ENCODE measurements around the gene CPN2.

CPN2 gene

GRCh38 chr3:194381460-194381875 is 30.3 kb upstream of the CPN2 start:
- no CpG with 5 or more reads among the region's 17 CpGs for WGBS (ENCODE audit: insufficient coverage, insufficient read length)
- no peak overlapping the region for H3K27ac ChIP-seq (ENCODE audit: low read length)
- DNase-seq (ENCODE audit: low read depth, low spot score): no peak
- no peaks in the 10 kb centered on the region for H3K27me3 ChIP-seq (ENCODE audit: control insufficient read depth, insufficient read depth, low read length)
- no peaks in the 10 kb centered on the region for H3K36me3 ChIP-seq (ENCODE audit: control insufficient read depth, insufficient read depth, low read length)
- H3K9me3 ChIP-seq (ENCODE audit: control insufficient read depth, insufficient read depth, low read length): no peaks in the 10 kb centered on the region
- no peak overlapping the region for H3K4me3 ChIP-seq (ENCODE audit: low read length)
- peaks cover 7% of the 10 kb centered on the region for H3K4me1 ChIP-seq (ENCODE audit: control insufficient read depth, insufficient read depth, low read length)

- Histone ChIP-seq H3K27ac (ENCODE audit: low read length) (no peak overlapping the region), H3K4me3 (ENCODE audit: low read length) (no peak overlapping the region), H3K27me3 (ENCODE audit: control insufficient read depth, insufficient read depth, low read length) (no peaks in the 10 kb centered on the region), H3K9me3 (ENCODE audit: control insufficient read depth, insufficient read depth, low read length) (no peaks in the 10 kb centered on the region), H3K36me3 (ENCODE audit: control insufficient read depth, insufficient read depth, low read length) (no peaks in the 10 kb centered on the region), H3K4me1 (ENCODE audit: control insufficient read depth, insufficient read depth, low read length) (peaks cover 7% of the 10 kb centered on the region)
- DNase-seq (ENCODE audit: low read depth, low spot score): no peak
- no CpG with 5 or more reads among the region's 7 CpGs for WGBS (ENCODE audit: insufficient coverage, insufficient read length)
Measured at GRCh38 chr3:194380326-194380725, 29.2 kb upstream of the CPN2 start.

- no peak overlapping the region for H3K4me3 ChIP-seq (ENCODE audit: low read length)
- no peak overlapping the region for H3K27ac ChIP-seq (ENCODE audit: low read length)
- H3K36me3 ChIP-seq (ENCODE audit: control insufficient read depth, insufficient read depth, low read length): no peaks in the 10 kb centered on the region
- no CpG with 5 or more reads among the region's 9 CpGs for WGBS (ENCODE audit: insufficient coverage, insufficient read length)
- no peak for DNase-seq (ENCODE audit: low read depth, low spot score)
- no peaks in the 10 kb centered on the region for H3K9me3 ChIP-seq (ENCODE audit: control insufficient read depth, insufficient read depth, low read length)
- peaks cover 7% of the 10 kb centered on the region for H3K4me1 ChIP-seq (ENCODE audit: control insufficient read depth, insufficient read depth, low read length)
- no peaks in the 10 kb centered on the region for H3K27me3 ChIP-seq (ENCODE audit: control insufficient read depth, insufficient read depth, low read length)
Measured at GRCh38 chr3:194379651-194380050, 28.5 kb upstream of the CPN2 start.

GRCh38 chr3:194379231-194379630 is 28.1 kb upstream of the CPN2 start:
- no peak for DNase-seq (ENCODE audit: low read depth, low spot score)
- H3K4me1 ChIP-seq (ENCODE audit: control insufficient read depth, insufficient read depth, low read length): peaks cover 7% of the 10 kb centered on the region
- no peak overlapping the region for H3K27ac ChIP-seq (ENCODE audit: low read length)

GRCh38 chr3:194377708-194378107 is 26.6 kb upstream of the CPN2 start:
- WGBS (ENCODE audit: insufficient coverage, insufficient read length): no CpG with 5 or more reads among the region's 1 CpG
- no peaks in the 10 kb centered on the region for H3K9me3 ChIP-seq (ENCODE audit: control insufficient read depth, insufficient read depth, low read length)
- no peak overlapping the region for H3K4me3 ChIP-seq (ENCODE audit: low read length)
- peaks cover 3% of the 10 kb centered on the region; the same call in 1 of the 2 replicates for H3K4me1 ChIP-seq (ENCODE audit: control insufficient read depth, insufficient read depth, low read length)
- DNase-seq (ENCODE audit: low read depth, low spot score): no peak
- no peaks in the 10 kb centered on the region for H3K36me3 ChIP-seq (ENCODE audit: control insufficient read depth, insufficient read depth, low read length)
- H3K27me3 ChIP-seq (ENCODE audit: control insufficient read depth, insufficient read depth, low read length): no peaks in the 10 kb centered on the region
- H3K27ac ChIP-seq (ENCODE audit: low read length): no peak overlapping the region

More at GRCh38 chr3:194379231-194379630, 28.1 kb upstream of the CPN2 start:
- WGBS (ENCODE audit: insufficient coverage, insufficient read length): no CpG with 5 or more reads among the region's 6 CpGs
- Histone ChIP-seq H3K27me3 (ENCODE audit: control insufficient read depth, insufficient read depth, low read length) (no peaks in the 10 kb centered on the region), H3K4me3 (ENCODE audit: low read length) (no peak overlapping the region), H3K36me3 (ENCODE audit: control insufficient read depth, insufficient read depth, low read length) (no peaks in the 10 kb centered on the region), H3K9me3 (ENCODE audit: control insufficient read depth, insufficient read depth, low read length) (no peaks in the 10 kb centered on the region)

GRCh38 chr3:194376241-194376560 is 25.1 kb upstream of the CPN2 start:
- WGBS (ENCODE audit: insufficient coverage, insufficient read length): no CpG with 5 or more reads among the region's 10 CpGs
- H3K27me3 ChIP-seq (ENCODE audit: control insufficient read depth, insufficient read depth, low read length): no peaks in the 10 kb centered on the region
- peaks cover 2% of the 10 kb centered on the region; the same call in 1 of the 2 replicates for H3K4me1 ChIP-seq (ENCODE audit: control insufficient read depth, insufficient read depth, low read length)
- no peak overlapping the region for H3K4me3 ChIP-seq (ENCODE audit: low read length)
- H3K9me3 ChIP-seq (ENCODE audit: control insufficient read depth, insufficient read depth, low read length): no peaks in the 10 kb centered on the region
- DNase-seq (ENCODE audit: low read depth, low spot score): no peak
- no peaks in the 10 kb centered on the region for H3K36me3 ChIP-seq (ENCODE audit: control insufficient read depth, insufficient read depth, low read length)
- no peak overlapping the region for H3K27ac ChIP-seq (ENCODE audit: low read length)

GRCh38 chr3:194375473-194376240 is 24.5 kb upstream of the CPN2 start:
- no CpG with 5 or more reads among the region's 15 CpGs for WGBS (ENCODE audit: insufficient coverage, insufficient read length)
- Histone ChIP-seq H3K4me3 (ENCODE audit: low read length) (no peak overlapping the region), H3K36me3 (ENCODE audit: control insufficient read depth, insufficient read depth, low read length) (no peaks in the 10 kb centered on the region), H3K27me3 (ENCODE audit: control insufficient read depth, insufficient read depth, low read length) (no peaks in the 10 kb centered on the region), H3K9me3 (ENCODE audit: control insufficient read depth, insufficient read depth, low read length) (no peaks in the 10 kb centered on the region), H3K27ac (ENCODE audit: low read length) (no peak overlapping the region), H3K4me1 (ENCODE audit: control insufficient read depth, insufficient read depth, low read length) (peaks cover 2% of the 10 kb centered on the region; the same call in 1 of the 2 replicates)
- DNase-seq (ENCODE audit: low read depth, low spot score): no peak

- Histone ChIP-seq H3K27me3 (ENCODE audit: control insufficient read depth, insufficient read depth, low read length) (no peaks in the 10 kb centered on the region), H3K36me3 (ENCODE audit: control insufficient read depth, insufficient read depth, low read length) (no peaks in the 10 kb centered on the region), H3K4me1 (ENCODE audit: control insufficient read depth, insufficient read depth, low read length) (no peaks in the 10 kb centered on the region; the same call in 1 of the 2 replicates), H3K27ac (ENCODE audit: low read length) (no peak overlapping the region), H3K4me3 (ENCODE audit: low read length) (no peak overlapping the region), H3K9me3 (ENCODE audit: control insufficient read depth, insufficient read depth, low read length) (no peaks in the 10 kb centered on the region)
- no CpG with 5 or more reads among the region's 10 CpGs for WGBS (ENCODE audit: insufficient coverage, insufficient read length)
- no peak for DNase-seq (ENCODE audit: low read depth, low spot score)
Measured at GRCh38 chr3:194374935-194375334, 23.8 kb upstream of the CPN2 start.

- Histone ChIP-seq H3K27ac (ENCODE audit: low read length) (no peak overlapping the region), H3K36me3 (ENCODE audit: control insufficient read depth, insufficient read depth, low read length) (no peaks in the 10 kb centered on the region), H3K27me3 (ENCODE audit: control insufficient read depth, insufficient read depth, low read length) (no peaks in the 10 kb centered on the region; the same call in 1 of the 2 replicates), H3K9me3 (ENCODE audit: control insufficient read depth, insufficient read depth, low read length) (no peaks in the 10 kb centered on the region), H3K4me3 (ENCODE audit: low read length) (no peak overlapping the region), H3K4me1 (ENCODE audit: control insufficient read depth, insufficient read depth, low read length) (peaks cover 2% of the 10 kb centered on the region; the same call in 1 of the 2 replicates)
- no peak for DNase-seq (ENCODE audit: low read depth, low spot score)
- WGBS (ENCODE audit: insufficient coverage, insufficient read length): no CpG with 5 or more reads among the region's 8 CpGs
Measured at GRCh38 chr3:194373899-194374298, 22.8 kb upstream of the CPN2 start.

- H3K27ac ChIP-seq (ENCODE audit: low read length): no peak overlapping the region
- WGBS (ENCODE audit: insufficient coverage, insufficient read length): no CpG with 5 or more reads among the region's 14 CpGs
Measured at GRCh38 chr3:194373028-194373427, 21.9 kb upstream of the CPN2 start.

GRCh38 chr3:194370753-194371152 is 19.6 kb upstream of the CPN2 start:
- Histone ChIP-seq H3K9me3 (ENCODE audit: control insufficient read depth, insufficient read depth, low read length) (no peaks in the 10 kb centered on the region), H3K27me3 (ENCODE audit: control insufficient read depth, insufficient read depth, low read length) (no peaks in the 10 kb centered on the region; the same call in 1 of the 2 replicates), H3K4me1 (ENCODE audit: control insufficient read depth, insufficient read depth, low read length) (peaks cover 4% of the 10 kb centered on the region; the same call in 1 of the 2 replicates), H3K4me3 (ENCODE audit: low read length) (no peak overlapping the region), H3K36me3 (ENCODE audit: control insufficient read depth, insufficient read depth, low read length) (no peaks in the 10 kb centered on the region), H3K27ac (ENCODE audit: low read length) (no peak overlapping the region)
- no peak for DNase-seq (ENCODE audit: low read depth, low spot score)
- 100% methylated on average over 3 of the region's 10 CpGs for whole genome bisulfite sequencing (ENCODE audit: insufficient coverage, insufficient read length)

More at GRCh38 chr3:194373028-194373427, 21.9 kb upstream of the CPN2 start:
- H3K4me1 ChIP-seq (ENCODE audit: control insufficient read depth, insufficient read depth, low read length): peaks cover 4% of the 10 kb centered on the region; the same call in 1 of the 2 replicates
- no peaks in the 10 kb centered on the region for H3K36me3 ChIP-seq (ENCODE audit: control insufficient read depth, insufficient read depth, low read length)
- no peak overlapping the region for H3K4me3 ChIP-seq (ENCODE audit: low read length)
- H3K27me3 ChIP-seq (ENCODE audit: control insufficient read depth, insufficient read depth, low read length): no peaks in the 10 kb centered on the region; the same call in 1 of the 2 replicates
- no peaks in the 10 kb centered on the region for H3K9me3 ChIP-seq (ENCODE audit: control insufficient read depth, insufficient read depth, low read length)
- no peak for DNase-seq (ENCODE audit: low read depth, low spot score)

Data from iPS DF 6.9 (cell line).